Prostate gland (tissue), 2 donors: ENCODE measurements around the gene TRMT1. TPM values are rescaled to one million over a fixed set of nuclear protein-coding genes. Genes with fewer than 3 reads are reported as not detected.

Source experiments
- DNase-seq: peaks from one replicate; pipeline ENCODE4 v3.0.0-alpha.2; 2019; ENCODE audit warnings: low spot score
- H3K27ac ChIP-seq, 2 donors: fragments of 200-600 bp; sonication (generic); 2 replicates each; pipeline ENCODE4 v1.5.1; 2017 to 2019
- H3K27me3 ChIP-seq: fragments of 200-600 bp; sonication (generic); replicated peaks from 2 replicates; pipeline ENCODE4 v1.5.1; 2019; ENCODE audit not compliant: insufficient read depth
- H3K36me3 ChIP-seq, 2 donors: fragments of 200-600 bp; sonication (generic); 1 replicate in 1 of 2; 2 replicates in 1 of 2; pipeline versions ENCODE4 v1.5.1 to v1.8.1; 2017 to 2019
- H3K4me1 ChIP-seq: fragments of 200-600 bp; sonication (generic); replicated peaks from 2 replicates; pipeline ENCODE4 v1.5.1; 2019
- H3K4me3 ChIP-seq, 2 donors: fragments of 200-600 bp; sonication (generic); 2 replicates each; pipeline ENCODE4 v1.5.1; 2017 to 2019
- H3K9me3 ChIP-seq: fragments of 200-600 bp; sonication (generic); 2 replicates; pipeline ENCODE4 v1.5.1; 2017
- POLR2A ChIP-seq: fragments of 450-650 bp; IDR thresholded peaks from one replicate; pipeline ENCODE4 v1.6.1; 2016; ENCODE audit warnings: antibody characterized with exemption, mild to moderate bottlenecking
- POLR2AphosphoS5 ChIP-seq: sonication (generic); formaldehyde crosslinking; IDR thresholded peaks from one replicate; pipeline ENCODE4 v1.6.1; 2017; ENCODE audit warnings: antibody characterized with exemption
- WGBS: methylation state at CpG from one replicate; pipeline ENCODE4 v1.1.5; 2018; 5-methylcytosine and 5-hydroxymethylcytosine counted together
- intact Hi-C: fragments of 100-400 bp; cut with DNase I; formaldehyde crosslinking; loops from one replicate; pipeline ENCODE4 v1.14.2; 2022
- total RNA-seq, 2 donors: library from RNA; depleted of rRNA; stranded (reverse); fragments of >200 nt; gene quantifications; one replicate each; pipeline ENCODE4 v1.1.0, GENCODE V29; 2016
- TF ChIP-seq, protein P1 (sequence below), 4 experiments: fragments of 200-600 bp in 2 of 4; fragments of 450-650 bp in 2 of 4; sonication (generic) in 2 of 4; IDR thresholded peaks; 1 replicate in 3 of 4; 2 replicates in 1 of 4; pipeline ENCODE4 v1.5.1; 2016 to 2019; ENCODE audit warnings: antibody characterized with exemption in 4 of 4, mild to moderate bottlenecking in 2 of 4, moderate library complexity in 2 of 4

TRMT1 gene
- total RNA-seq, 2 donors from 2014 or later: 23.3 to 55.4 TPM

DNA sequence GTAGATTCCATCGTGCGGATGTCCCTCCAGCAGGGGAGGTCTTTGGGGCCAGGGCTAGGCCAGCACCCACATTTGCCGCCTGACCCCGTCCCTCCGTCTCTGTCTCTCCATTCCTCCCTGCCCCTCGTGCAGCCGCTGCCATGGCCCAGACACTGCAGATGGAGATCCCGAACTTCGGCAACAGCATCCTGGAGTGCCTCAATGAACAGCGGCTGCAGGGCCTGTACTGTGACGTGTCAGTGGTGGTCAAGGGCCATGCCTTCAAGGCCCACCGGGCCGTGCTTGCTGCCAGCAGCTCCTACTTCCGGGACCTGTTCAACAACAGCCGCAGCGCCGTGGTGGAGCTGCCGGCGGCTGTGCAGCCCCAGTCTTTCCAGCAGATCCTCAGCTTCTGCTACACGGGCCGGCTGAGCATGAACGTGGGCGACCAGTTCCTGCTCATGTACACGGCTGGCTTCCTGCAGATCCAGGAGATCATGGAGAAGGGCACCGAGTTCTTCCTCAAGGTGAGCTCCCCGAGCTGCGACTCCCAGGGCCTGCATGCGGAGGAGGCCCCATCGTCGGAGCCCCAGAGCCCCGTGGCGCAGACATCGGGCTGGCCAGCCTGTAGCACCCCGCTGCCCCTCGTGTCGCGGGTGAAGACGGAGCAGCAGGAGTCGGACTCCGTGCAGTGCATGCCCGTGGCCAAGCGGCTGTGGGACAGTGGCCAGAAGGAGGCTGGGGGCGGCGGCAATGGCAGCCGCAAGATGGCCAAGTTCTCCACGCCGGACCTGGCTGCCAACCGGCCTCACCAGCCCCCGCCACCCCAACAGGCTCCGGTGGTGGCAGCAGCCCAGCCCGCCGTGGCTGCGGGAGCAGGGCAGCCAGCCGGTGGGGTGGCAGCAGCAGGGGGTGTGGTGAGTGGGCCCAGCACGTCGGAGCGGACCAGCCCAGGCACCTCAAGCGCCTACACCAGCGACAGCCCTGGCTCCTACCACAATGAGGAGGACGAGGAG is 18.8 kb upstream of the TRMT1 start:
- intact Hi-C loops: no loop called here
- Histone ChIP-seq H3K27me3 (no peaks in the 10 kb centered on the region), H3K36me3 (no peaks in the 10 kb centered on the region), H3K9me3 (no peaks in the 10 kb centered on the region), H3K4me3 (no peak overlapping the region), H3K4me1 (no peaks in the 10 kb centered on the region), H3K27ac (no peak overlapping the region)
- TF ChIP-seq POLR2AphosphoS5: no peak
- 93% methylated on average over 46 of the region's 60 CpGs for WGBS
- DNase-seq: no peak

DNA sequence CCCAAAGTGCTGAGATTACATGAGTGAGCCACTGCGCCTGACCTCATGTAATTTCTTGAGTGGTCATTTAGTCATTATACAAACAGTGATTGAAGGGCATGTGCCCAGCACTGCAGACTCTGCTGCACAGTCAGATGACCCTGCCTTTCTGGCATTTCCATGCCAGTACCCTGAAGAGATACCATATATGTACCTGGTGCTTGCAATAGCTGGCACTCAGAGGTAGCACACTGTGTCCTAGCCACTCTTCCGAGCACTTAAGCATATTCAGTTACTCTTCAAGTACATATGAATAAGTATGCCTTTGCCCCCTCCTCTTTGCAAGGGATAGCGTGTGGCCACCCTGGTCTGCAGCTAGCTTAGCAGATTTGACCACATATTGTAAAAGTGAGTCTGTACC is 18.1 kb upstream of the TRMT1 start:
- H3K9me3 ChIP-seq: no peaks in the 10 kb centered on the region
- intact Hi-C loops: no loop called here
- no peak for DNase-seq
- no peak overlapping the region for H3K27ac ChIP-seq
- no peaks in the 10 kb centered on the region for H3K27me3 ChIP-seq
- WGBS: 85% methylated on average over 3 of the region's 3 CpGs
- no peak overlapping the region for H3K4me3 ChIP-seq
- H3K4me1 ChIP-seq: no peaks in the 10 kb centered on the region
- TF ChIP-seq POLR2AphosphoS5 (peak; percentile 34), POLR2A (no peak)
- no peaks in the 10 kb centered on the region for H3K36me3 ChIP-seq

DNA sequence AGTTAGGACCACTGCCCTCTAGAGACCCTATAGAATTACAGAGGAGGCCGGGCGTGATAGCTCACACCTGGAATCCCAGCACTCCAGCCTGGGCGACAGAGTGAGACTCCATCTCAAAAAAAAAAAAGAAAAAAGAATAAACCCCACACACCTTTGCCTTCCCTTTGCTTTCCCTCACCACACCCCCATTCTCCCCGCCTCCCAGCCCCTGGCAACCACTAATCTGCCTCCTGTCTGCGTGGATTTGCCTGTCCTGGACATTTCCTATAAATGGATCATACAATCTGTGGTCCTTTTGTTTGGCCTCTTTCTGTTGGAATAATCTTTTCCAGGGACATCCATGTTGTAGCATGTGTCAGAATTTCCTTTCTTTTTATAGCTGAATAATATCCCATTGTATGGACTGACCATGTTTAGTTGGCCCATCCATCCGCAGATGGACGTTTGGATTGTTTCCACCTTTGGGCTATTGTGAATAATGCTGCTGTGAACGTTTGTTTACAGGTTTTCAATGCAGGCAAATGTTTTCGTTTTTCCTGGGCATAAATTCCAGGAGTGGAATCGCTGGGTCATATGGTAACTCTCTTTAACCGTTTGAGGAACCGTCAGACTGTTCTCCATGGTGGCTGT is 16.8 kb upstream of the TRMT1 start:
- Histone ChIP-seq H3K27me3 (no peaks in the 10 kb centered on the region), H3K9me3 (no peaks in the 10 kb centered on the region), H3K36me3 (no peaks in the 10 kb centered on the region), H3K27ac (no peak overlapping the region), H3K4me1 (no peaks in the 10 kb centered on the region), H3K4me3 (no peak overlapping the region)
- WGBS: 74% methylated on average over 12 of the region's 12 CpGs
- DNase-seq: no peak
- TF ChIP-seq, protein P1, sequence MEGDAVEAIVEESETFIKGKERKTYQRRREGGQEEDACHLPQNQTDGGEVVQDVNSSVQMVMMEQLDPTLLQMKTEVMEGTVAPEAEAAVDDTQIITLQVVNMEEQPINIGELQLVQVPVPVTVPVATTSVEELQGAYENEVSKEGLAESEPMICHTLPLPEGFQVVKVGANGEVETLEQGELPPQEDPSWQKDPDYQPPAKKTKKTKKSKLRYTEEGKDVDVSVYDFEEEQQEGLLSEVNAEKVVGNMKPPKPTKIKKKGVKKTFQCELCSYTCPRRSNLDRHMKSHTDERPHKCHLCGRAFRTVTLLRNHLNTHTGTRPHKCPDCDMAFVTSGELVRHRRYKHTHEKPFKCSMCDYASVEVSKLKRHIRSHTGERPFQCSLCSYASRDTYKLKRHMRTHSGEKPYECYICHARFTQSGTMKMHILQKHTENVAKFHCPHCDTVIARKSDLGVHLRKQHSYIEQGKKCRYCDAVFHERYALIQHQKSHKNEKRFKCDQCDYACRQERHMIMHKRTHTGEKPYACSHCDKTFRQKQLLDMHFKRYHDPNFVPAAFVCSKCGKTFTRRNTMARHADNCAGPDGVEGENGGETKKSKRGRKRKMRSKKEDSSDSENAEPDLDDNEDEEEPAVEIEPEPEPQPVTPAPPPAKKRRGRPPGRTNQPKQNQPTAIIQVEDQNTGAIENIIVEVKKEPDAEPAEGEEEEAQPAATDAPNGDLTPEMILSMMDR (IDR thresholded peaks at IDR 0.05): no peak
- TF ChIP-seq POLR2A: no peak
- no peak for TF ChIP-seq POLR2AphosphoS5
- intact Hi-C loops: no loop called here

- DNase-seq: no peak
- no peaks in the 10 kb centered on the region for H3K36me3 ChIP-seq
- TF ChIP-seq, protein P1 (IDR thresholded peaks at IDR 0.05): no peak
- TF ChIP-seq POLR2AphosphoS5: no peak
- 80% methylated on average over 8 of the region's 8 CpGs for WGBS
- H3K4me1 ChIP-seq: no peaks in the 10 kb centered on the region
- H3K27ac ChIP-seq: no peak overlapping the region
- no peaks in the 10 kb centered on the region for H3K9me3 ChIP-seq
- intact Hi-C loops: no loop called here
- no peaks in the 10 kb centered on the region for H3K27me3 ChIP-seq
- H3K4me3 ChIP-seq: no peak overlapping the region
These were observed 16.1 kb upstream of the TRMT1 start for GRCh38 chr19:13132471-13133180.

DNA sequence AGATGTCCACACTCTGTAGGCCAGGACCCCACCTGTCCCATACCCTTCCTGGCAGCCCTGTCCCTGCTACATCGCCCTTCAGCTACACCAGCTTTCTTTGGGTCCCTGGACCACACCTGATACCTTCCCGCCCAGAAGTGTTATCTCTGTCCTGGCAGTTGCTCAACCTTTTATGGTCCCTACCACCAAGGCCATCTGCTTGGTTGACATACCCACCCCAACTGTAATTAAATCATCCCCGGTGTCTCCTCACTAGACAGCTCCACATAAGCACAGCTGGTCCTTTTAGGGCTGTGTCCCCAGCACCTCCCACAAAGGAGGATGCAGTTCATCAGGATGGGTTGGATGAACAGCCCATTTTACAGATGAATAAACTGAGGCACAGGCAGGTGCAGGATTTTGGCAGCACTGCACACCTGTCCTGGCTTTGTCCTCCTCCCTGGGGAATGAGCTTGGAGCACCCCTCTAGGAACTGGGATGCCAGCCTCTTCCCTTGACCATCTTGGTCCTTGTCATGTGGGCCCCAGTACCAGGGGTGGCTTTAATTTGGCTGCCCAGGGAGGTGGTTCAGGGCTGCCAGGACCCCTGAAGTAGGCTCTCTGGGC is 14.4 kb upstream of the TRMT1 start:
- WGBS: 88% methylated on average over 3 of the region's 3 CpGs
- no peak for DNase-seq

More for the DNA sequence above, 14.4 kb upstream of the TRMT1 start:
- Histone ChIP-seq H3K4me1 (no peaks in the 10 kb centered on the region), H3K27ac (no peak overlapping the region), H3K4me3 (no peak overlapping the region), H3K36me3 (no peaks in the 10 kb centered on the region), H3K9me3 (no peaks in the 10 kb centered on the region), H3K27me3 (no peaks in the 10 kb centered on the region)
- TF ChIP-seq, protein P1 (IDR thresholded peaks at IDR 0.05): no peak
- TF ChIP-seq POLR2A (no peak), POLR2AphosphoS5 (no peak)
- intact Hi-C loops: no loop called here
